ENCODE data around the gene GOLGA8T.
"Not testable (repeated sequence)": the region's sequence is repeated elsewhere in the genome, so short reads cannot be mapped to it uniquely, and the experiment has no call there.

The GOLGA8T gene, protein sequence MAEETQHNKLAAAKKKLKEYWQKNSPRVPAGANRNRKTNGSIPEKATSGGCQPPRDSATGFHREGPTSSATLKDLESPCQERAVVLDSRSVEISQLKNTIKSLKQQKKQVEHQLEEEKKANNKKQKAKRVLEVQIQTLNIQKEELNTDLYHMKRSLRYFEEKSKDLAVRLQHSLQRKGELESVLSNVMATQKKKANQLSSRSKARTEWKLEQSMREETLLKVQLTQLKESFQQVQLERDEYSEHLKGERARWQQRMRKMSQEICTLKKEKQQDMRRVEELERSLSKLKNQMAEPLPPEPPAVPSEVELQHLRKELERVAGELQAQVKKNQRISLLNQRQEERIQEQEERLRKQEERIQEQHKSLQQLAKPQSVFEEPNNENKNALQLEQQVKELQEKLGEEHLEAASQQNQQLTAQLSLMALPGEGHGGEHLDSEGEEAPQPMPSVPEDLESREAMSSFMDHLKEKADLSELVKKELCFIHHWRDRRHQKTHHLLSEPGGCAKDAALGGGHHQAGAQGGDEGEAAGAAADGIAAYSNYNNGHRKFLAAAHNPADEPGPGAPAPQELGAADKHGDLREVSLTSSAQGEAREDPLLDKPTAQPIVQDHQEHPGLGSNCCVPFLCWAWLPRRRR

DNA sequence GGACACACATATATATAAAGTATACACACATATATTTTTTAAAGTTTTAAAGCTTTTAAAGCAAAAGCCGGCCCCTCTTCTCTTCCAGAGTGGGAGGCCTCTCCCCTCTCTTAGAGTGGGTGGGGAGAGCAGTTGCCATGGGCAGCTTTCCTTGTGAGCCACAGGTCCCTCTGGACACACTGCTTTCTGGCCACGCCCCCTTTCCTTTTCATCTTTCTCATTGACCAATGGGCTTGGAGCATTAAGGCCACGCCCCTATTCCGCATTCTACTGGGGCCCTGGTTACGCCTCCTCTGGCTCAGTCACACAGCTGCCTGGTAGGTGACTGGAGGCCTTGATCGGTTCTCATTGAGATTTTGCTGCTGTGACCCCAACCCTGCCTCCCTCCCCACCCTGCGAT is at the start of gene GOLGA8T:
Gene GOLGA8T, plus strand, starts transcription at position 301 of the 400 bp plus-strand sequence. Its CDS starts 98 bp downstream, at position 399.
- DNase-seq (ENCODE audit: low read depth) = not testable (repeated sequence)

DNA sequence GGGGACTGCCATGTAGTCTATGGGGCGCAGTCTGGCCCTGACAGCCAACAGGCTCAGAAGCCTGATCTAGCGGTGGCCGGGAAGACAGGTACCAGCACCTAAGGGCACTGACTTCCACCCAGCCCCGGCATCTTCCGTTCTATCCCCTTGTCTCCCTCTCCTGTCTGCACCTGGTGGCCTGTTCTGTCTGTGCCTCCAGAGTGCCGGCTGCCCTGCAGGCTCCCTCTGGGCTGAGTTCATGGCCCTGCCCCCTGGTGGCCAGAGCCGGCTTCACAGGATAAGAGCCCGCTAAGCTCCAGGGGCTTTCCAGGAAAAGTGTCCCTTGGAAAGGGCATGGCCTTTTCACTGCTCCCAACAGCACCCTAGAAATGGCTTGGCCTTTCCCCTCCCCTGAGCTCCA is 37.0 kb upstream of the GOLGA8T start:
- not testable (repeated sequence) for DNase-seq (ENCODE audit: low read depth)

DNA sequence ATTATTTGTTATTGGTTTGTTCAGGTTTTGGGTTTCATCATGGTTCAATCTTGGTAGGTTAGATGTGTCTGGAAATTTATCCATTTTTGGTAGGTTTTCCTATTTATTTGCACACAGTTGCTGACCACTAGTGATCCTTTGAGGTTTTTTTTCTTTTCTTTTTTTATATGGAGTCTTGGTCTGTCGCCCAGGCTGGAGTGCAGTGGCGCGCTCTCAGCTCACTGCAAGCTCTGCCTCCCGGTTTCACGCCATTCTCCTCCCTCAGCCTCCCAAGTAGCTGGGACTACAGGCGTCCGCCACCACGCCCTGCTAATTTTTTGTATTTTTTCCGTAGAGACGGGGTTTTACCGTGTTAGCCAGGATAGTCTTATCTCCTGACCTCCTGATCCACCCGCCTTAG is 32.0 kb upstream of the GOLGA8T start:
- DNase-seq (ENCODE audit: low read depth) = not testable (repeated sequence)

DNA sequence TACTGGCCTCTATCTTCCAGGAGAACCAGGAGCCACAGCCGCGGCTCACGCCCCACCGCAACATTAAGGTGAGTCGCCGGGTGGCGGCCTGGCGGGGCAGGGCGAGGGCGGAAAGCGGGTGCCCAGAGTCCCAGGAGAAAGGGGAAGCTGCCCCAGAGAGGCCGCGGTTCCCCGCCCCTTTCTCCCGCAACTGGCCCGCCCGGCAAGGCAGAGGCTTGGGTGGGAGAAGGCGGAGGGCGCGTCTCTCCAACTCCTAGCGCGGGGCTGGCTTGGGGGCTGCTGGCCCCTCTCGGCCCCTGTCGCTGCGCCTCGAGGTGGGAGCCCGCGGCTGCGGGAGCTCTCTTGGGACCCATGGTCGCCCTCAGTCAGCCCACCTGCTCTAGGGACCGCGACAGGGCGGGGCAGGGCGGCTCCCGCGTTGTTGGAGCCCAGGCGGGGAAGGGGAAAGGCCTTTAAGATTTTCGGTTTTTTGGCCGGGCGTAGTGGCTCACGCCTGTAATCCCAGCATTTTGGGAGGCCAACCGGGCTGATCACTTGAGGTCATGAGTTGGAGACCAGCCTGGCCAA is 30.8 kb upstream of the GOLGA8T start:
- not testable (repeated sequence) for DNase-seq (ENCODE audit: low read depth)

DNA sequence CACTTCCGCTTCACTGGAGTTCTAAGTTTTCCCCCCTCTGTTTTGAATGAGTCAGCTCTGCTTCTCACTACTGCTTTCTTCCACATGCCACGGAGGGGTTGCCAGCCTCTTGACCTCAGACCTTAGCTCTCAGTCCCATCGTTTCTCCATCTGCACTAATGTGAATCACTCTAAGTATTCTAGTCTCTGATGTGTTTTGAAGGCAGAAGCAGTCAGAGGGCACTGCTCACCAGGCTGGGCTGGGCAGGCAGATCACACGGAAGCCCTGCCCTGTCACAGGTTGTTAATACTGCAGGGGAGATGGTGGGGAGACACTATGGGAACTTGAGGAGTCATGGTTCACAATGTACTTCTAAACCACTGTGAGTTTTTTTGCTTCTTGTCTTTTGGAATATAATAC is 24.3 kb upstream of the GOLGA8T start:
- not testable (repeated sequence) for DNase-seq (ENCODE audit: low read depth)

DNA sequence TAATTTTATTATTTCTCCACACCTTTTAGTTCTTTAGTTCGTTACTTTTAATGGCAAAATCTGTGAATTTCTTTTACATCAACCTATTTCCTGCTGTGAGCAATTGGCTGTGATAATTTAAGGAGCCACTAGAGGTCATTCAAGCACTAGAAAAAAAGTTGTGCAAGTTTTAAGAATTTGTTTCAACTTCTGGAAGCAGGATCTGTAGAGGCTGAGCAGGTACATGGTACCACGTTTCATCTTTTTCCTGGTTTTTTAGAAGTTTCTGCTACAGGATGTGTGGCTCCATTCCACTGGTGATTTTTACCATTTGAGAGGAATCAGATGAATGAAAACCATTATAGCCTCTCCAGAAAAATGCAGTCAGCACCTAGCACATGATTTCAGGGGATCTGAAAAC is 4.8 kb upstream of the GOLGA8T start:
- not testable (repeated sequence) for DNase-seq (ENCODE audit: low read depth)

DNA sequence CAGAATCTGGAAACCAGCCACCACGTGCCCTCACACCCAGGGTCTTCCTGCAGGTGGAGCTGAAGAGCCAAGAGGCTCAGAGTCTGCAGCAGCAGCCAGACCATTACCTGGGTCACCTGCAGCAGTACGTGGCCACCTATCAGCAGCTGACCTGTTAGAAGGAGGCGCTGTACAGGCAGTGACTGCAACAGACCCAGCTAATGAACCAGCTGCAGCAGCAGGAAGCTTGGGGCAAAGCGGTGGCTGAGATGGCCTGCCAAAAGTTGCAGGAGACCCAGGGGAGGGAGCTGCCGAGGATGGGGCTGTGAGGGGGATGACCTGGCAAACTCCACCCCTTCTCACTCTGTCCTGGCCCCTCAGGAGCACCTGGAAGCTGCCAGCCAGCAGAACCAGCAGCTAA is 8.4 kb downstream of the GOLGA8T start:
- DNase-seq (ENCODE audit: low read depth) = not testable (repeated sequence)

DNA sequence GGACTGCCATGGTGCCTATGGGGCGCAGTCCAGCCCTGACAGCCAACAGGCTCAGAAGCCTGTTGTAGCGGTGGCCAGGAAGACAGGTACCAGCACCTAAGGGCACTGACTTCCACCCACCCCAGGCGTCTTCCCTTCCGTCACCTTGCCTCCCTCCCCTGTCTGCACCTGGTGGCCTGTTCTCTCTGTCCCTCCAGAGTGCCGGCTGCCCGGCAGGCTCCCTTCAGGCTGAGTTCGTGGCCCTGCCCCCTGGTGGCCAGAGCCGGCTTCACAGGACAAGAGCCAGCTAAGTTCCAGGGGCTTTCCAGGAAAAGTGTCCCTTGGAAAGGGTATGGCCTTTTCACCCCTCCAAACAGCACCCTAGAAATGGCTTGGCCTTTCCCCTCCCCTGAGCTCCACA is 15.0 kb downstream of the GOLGA8T start:
- DNase-seq (ENCODE audit: low read depth) = not testable (repeated sequence)

DNA sequence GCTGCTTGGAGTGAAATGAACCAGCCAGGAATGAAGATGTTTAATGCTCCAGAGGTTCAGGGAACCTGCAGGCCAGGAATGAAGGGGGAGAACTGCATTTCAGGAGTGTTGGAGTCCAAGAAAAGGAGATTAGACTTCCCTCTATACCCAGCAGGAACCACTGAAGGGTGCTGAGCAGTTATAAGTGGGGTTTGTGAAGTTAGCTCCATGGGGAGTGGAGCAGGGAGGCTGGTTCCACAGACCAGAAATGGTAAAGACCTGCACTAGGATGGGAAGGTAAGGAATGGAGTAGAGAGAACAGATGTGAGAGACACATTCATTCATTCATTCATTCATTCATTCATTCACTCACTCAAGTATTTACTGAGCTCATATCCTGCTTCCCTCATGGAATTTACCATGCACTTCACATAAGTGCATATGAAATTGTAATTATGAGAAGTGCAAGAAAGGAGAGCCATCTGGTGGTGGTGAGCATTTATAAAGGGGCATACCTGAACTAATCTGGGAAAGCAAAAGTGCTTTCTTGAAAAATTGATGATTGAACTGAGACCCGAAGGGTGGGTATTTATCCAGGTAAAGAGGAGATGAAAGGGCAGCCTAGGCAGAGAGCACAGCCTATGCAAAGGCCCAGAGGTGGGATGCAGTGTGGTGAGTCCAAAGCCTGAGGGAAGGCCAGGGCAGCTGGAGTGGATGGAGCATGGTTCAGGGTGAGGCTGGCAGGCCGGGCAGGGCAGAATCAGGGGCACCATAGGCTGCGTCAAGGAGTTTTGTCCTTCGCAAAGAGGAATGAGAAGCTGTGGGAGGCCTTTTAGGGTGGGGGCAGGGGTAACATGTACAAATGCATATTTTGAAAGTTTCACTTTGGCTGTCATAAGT is 27.9 kb downstream of the GOLGA8T start:
- not testable (repeated sequence) for DNase-seq (ENCODE audit: low read depth)

DNA sequence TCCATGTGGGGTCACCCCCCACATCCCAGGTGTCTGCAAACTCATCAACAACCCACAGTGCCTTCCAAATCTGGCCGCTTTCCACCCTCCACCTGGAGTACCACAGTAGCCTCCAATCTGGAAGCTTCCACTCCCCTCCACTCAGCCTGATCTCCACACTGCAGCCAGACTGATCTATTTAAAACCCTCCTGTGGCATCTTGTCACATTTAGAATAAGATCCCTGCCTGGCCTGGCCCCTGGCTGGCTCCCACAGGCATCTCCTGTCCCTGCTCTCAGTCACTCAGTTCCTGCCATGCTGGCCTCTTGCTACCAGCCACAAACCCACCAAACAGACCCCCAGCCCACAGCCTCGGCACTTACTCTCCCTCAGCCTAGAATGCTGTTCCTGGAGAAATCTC is 28.9 kb downstream of the GOLGA8T start:
- not testable (repeated sequence) for DNase-seq (ENCODE audit: low read depth)

DNA sequence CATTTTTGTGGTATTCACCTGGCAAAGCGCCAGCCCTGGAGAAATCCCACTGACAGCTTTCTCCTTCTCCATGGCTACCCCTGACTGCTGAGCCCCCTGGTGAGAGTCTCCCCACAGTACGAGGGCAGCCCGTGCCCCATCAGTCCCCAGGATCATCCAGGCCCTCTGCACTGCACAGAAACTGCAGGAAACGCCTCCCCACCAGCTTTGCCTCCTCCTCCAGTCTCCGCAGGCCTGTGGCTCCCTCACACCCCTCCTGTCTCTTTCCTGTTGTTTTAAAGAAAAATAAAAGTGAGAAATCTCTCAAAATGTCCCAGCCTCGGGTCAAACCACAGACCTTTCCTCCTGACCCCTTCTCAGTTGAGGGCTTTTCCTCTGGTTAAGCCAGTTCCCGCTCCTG is 29.4 kb downstream of the GOLGA8T start:
- not testable (repeated sequence) for DNase-seq (ENCODE audit: low read depth)

DNA sequence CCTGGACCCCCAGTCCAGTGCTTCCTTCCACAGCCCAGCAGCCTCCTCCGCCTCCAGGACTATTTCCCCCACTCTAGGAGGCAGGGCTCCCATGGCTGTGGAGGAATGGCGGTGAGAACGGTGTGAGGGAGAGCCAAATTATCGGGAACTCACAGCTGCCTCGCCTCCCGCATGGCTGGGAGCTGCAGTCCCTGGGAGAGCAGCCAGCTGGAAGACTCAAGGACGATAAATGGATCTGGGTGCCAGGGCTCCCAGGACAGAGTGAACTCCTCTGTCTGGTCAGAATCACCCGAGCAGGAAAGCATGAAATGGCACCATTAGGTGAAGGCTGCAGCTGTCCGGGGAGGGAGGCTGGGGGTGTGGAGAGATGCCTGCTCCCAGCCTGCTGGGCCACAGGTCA is 32.6 kb downstream of the GOLGA8T start:
- DNase-seq (ENCODE audit: low read depth) = not testable (repeated sequence)

DNA sequence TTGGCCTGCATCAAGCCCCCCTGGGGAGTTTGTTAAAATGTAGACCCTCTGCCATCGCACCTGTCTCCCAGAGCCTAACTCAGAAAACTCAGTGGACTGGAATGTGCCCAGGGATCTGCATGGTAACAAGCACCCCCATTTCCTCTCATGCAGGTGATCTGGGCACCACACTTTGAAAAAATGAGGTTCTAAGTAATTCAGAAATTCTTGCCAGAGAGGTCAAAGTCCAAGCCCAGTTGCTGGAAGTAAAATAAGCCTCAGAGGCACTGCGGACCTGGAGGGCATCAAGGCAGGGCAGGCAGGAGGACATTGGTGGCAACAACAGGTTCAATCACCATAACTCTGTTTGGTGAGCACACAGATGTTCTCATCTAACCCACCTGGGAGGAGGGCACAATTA is 33.0 kb downstream of the GOLGA8T start:
- not testable (repeated sequence) for DNase-seq (ENCODE audit: low read depth)

DNA sequence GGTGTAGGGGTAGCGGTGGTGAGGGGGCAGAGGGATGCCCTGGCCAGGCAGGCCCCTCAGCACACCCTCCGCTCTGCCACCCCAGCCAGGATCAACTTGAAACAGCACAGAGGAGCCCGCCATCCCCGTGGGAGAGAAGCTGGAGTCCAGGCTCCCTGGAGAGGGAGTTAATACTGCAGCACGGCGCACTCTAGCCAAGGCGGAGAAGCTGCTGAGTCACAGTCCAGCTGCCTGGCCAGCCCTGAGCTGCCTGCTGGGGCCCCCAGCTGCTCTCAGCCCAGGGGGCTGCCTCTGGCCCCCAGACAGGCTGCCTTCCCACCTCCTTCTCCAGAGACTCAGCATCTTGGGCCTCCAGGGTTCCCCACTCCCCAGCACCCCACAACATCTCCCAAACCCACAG is 36.6 kb downstream of the GOLGA8T start:
- not testable (repeated sequence) for DNase-seq (ENCODE audit: low read depth)

DNA sequence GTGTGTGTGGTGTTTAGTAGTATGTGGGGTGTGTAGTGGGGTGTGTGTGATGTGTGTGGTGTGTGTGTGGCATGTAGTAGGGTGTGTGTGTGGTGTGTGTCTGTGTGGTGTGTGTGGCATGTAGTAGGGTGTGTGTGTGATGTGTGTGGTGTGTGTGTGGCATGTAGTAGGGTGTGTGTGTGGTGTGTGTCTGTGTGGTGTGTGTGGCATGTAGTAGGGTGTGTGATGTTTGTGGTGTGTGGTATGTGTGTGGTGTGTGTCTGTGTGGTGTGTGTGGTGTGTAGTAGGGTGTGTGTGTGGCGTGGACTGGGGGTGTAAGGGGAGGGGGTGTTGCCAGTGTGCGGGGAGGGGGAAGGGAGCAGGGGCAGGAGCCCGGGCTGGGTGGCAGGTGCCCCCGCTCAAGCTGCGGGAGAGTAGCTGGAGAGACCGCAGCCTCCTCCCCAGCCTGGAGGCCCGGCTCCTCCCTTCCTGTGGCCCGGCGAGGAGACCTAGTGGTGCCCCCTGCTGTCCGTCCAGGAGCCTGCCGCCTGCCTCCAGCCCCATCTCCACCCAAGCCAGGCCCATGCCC is 38.3 kb downstream of the GOLGA8T start:
- DNase-seq (ENCODE audit: low read depth) = not testable (repeated sequence)

DNA sequence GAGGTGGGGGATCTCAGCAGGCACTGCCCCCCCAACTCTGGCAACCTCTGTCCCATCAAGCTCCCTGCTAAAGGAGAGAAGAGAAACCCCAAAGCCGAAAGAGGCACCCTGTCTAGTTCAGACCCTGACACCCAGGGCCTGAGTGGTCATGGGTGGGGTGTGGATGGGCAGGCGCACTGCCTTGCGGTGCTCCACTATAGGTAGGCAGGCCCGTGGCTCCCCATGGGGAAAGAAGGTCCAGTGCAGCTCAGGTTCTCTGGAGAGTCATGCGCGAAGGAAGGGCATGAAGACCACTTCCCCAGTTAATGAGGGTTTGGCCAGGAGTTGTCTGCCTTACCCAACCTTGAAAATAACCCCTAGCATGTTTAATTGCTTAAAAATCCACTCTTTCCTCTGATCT is 40.4 kb downstream of the GOLGA8T start:
- DNase-seq (ENCODE audit: low read depth) = not testable (repeated sequence)

DNA sequence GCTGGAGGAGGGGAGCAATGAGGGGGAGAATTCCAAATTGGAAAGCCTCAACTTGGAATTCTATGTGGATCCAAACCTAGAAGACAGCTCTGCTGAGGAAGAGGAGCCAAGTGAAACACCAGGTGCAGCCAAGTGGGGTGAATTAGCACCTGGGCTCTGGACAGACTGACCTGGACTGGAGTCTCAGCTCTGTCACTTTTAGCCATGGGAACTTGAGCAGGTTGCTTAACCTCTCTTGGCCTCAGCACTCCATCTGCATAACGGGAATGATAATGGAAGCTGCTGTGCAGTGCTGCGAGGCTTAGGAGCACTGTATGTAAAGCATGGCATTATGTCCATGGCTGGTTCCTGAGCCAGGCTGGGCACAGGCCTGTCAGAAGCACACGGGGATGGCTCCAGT is 41.8 kb downstream of the GOLGA8T start:
- not testable (repeated sequence) for DNase-seq (ENCODE audit: low read depth)

DNA sequence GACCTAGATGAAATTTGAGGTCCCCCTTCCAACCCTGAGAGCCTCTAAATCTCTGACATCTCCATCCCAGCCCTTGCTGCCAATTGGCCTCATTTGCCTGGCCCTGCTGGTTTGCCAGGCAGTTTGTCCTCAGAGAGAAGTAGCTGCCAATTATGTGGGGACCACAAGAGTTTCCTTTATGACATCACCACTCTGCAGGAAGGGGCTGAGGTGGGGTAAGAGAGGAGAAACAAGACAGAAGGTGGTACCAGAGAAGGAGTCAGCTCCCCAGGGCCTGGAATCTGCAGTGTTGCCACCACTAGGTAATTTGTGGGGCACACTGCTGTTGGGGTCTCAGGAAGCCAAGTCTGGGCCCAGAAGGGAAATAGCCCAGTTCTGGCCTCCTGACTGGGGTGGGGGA is 45.0 kb downstream of the GOLGA8T start:
- DNase-seq (ENCODE audit: low read depth) = not testable (repeated sequence)

DNA sequence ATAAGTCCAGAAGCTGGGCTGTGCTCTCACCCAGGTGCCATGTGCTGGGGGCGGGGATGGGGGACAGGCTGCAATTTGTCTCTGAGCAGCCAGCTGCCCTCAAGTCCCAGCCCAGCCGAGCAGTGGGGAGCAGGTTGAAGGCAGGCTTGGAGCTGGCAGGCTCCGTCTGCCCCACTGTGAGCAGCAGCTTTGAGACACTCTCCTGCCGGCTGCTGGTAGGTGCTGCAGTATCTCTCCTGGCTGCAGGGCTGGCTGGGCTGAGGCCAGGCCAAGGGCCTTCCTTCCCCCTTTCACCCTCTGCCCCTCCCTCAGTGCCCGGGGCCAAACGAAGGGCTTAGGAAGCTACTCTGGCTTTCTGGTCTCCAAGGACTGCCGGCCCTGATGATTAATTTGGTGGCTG is 50.6 kb downstream of the GOLGA8T start:
- DNase-seq (ENCODE audit: low read depth) = not testable (repeated sequence)

DNA sequence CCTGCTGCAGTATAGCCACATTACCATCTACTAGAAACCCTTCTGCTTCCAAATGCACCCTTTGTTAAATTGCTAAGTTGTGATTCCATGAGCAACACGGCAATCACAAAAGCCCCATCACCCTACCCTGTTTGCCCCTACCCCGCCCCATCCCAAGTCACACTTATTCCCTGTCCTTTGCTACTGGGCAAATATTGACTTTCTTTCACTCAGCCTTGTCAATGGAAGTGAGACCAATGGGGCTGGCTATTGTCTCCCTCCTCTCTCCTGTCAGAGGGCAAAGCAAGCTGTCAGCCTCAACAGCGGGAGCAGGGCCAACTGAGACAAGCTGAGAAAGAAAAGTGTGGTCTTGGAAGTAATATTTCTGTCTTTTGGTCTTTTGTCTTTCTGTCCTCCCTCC is 52.6 kb downstream of the GOLGA8T start:
- not testable (repeated sequence) for DNase-seq (ENCODE audit: low read depth)

DNA sequence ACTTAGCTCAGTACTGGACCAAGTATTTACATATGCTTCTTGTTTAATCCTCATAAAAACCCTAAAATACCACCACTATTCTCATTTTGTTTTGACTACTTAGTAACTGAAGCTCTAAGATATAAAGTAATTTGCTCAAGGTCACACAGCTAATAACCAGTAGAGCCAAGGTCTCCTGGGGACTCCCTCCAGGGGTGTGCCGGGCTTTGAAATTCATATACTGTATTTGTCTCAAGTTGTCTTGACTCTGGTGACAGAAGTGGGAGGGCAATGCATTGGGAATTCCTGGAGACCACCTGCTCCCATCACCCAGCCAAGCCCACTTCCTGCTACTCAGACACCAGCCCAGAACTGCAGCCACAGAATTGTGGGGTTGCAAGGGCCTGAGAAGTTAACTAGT is 54.9 kb downstream of the GOLGA8T start:
- DNase-seq (ENCODE audit: low read depth) = not testable (repeated sequence)

DNA sequence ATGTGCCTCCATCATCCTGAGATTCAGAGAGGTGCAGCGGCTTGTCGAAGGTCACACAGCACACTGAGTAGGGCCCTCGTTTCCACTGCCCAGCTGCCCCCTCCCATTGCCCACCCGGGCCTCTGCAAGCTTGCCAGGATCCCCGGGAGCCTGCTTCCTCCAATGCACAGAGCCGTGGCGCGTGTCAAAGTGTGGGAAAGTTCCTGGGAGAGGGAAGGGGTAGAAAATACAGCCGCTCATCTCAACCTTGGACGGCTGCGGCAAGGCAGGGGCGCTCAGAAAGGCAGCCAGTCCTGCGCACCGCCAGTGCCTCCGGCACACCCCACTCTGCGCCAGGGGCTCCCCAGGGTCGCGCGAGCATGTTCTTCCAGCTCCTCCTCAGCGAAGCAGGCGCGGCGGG is 56.3 kb downstream of the GOLGA8T start:
- DNase-seq (ENCODE audit: low read depth) = not testable (repeated sequence)

Data from EH (cell line).